Measurements from ENCODE around the gene SH2D5. TPM values are rescaled to one million over a fixed set of nuclear protein-coding genes. Genes with fewer than 3 reads are reported as not detected.

The SH2D5 gene
- polyA plus RNA-seq (2011; rRNA removed) = 4.9 and 6.5 TPM in 2 replicates
- 3.5 and 5.3 TPM in 2 replicates for polyA minus RNA-seq (2011; rRNA and poly(A)+ RNA removed)

DNA sequence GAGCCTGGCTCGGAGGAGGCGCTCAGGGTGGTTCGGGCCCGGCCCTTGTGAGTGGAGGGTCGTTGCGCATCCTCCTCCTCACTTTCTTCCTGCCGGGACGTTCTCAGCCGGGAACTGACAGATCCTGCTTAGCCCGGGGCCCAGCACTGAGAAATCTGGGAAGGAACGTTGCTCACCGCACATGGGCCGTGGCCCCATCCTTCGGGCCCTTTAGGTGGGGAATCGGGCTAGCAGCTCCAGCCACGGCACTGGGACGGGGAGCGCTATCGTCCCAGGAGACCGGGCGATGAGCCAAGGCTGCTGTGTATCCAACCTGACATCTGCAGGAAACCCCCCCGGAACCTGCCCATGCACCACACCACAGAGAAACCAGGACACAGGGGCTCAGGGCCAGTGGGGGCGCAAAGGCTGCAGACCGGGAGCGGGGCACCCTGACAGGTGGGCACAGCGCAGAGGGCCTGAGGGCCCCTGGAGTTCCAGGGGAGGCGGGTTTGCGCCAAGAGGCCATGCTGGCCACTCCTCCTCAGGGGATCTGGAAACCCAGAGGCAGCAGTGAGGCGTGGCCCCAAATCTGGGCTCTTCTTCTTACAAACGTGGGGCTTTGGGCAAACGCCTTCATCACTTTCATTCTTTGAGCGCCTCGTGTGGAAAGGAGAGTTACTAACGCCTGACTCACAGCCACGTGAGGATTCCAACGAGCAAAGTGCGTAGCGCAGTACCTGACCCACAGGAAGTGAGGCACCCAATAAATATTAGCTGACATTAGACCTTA is at the start of gene SH2D5:
TSS of gene SH2D5 (minus strand) at position 116 of the 772 bp plus-strand sequence. CDS start 4,659 bp downstream, outside the sequence.
- TF ChIP-seq, protein P1, sequence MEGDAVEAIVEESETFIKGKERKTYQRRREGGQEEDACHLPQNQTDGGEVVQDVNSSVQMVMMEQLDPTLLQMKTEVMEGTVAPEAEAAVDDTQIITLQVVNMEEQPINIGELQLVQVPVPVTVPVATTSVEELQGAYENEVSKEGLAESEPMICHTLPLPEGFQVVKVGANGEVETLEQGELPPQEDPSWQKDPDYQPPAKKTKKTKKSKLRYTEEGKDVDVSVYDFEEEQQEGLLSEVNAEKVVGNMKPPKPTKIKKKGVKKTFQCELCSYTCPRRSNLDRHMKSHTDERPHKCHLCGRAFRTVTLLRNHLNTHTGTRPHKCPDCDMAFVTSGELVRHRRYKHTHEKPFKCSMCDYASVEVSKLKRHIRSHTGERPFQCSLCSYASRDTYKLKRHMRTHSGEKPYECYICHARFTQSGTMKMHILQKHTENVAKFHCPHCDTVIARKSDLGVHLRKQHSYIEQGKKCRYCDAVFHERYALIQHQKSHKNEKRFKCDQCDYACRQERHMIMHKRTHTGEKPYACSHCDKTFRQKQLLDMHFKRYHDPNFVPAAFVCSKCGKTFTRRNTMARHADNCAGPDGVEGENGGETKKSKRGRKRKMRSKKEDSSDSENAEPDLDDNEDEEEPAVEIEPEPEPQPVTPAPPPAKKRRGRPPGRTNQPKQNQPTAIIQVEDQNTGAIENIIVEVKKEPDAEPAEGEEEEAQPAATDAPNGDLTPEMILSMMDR (IDR thresholded peaks at IDR 0.05; ENCODE audit: low read depth, low read length) = peak; percentile 38
- Histone ChIP-seq H3K4me3 (ENCODE audit: low read depth, low read length) (peak within 1 kb of the TSS; percentile 68), H3K27me3 (ENCODE audit: control insufficient read depth, insufficient read depth, low read length) (no peaks in the 10 kb centered on the region), H3K27ac (ENCODE audit: low read depth, low read length) (peak within 1 kb of the TSS; percentile 98), H3K9me3 (ENCODE audit: control insufficient read depth, insufficient read depth, low read length) (no peaks in the 10 kb centered on the region; the same call in 1 of the 2 replicates)
- CTCF ChIA-PET = interaction anchor here (1.0 kb wide), 1 partner anchor 13 kb away, joined by 4 read pairs; no protein-coding TSS in a partner anchor
- peak; percentile 95 for DNase-seq (ENCODE audit: low read depth, low spot score)
- POLR2A ChIA-PET = interaction anchor here (0.6 to 2.4 kb wide), 6 partner anchors 15 to 81 kb away, joined by 3 to 10 read pairs (median 6); partner anchors contain the start of genes HP1BP3 and KIF17

DNA sequence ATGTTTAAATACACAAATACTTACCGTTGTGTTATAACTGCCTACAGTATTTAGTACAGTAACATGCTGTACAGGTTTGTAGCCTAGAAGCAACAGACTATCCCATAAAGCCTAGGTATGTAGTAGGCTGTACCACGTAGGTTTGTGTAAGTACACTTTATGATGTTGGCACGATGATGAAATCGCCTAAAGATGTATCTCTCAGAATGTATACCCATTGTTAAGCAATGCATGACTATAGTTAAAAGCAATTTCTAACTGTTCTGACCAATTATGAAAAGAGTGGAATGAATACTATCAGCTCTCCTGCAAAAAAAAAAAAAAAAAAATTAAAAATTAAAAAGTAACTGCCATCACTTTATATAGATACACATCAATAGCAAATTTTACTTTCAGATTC is 43.2 kb upstream of the SH2D5 start:
- H3K27me3 ChIP-seq (ENCODE audit: control insufficient read depth, insufficient read depth, low read length) = no peaks in the 10 kb centered on the region
- H3K4me3 ChIP-seq (ENCODE audit: low read depth, low read length) = no peak overlapping the region
- H3K27ac ChIP-seq (ENCODE audit: low read depth, low read length) = no peak overlapping the region
- H3K9me3 ChIP-seq (ENCODE audit: control insufficient read depth, insufficient read depth, low read length) = no peaks in the 10 kb centered on the region
- TF ChIP-seq, protein P1 (IDR thresholded peaks at IDR 0.05; ENCODE audit: low read depth, low read length) = no peak
- POLR2A ChIA-PET = no interaction called here
- no peak for DNase-seq (ENCODE audit: low read depth, low spot score)
- CTCF ChIA-PET = no interaction called here

DNA sequence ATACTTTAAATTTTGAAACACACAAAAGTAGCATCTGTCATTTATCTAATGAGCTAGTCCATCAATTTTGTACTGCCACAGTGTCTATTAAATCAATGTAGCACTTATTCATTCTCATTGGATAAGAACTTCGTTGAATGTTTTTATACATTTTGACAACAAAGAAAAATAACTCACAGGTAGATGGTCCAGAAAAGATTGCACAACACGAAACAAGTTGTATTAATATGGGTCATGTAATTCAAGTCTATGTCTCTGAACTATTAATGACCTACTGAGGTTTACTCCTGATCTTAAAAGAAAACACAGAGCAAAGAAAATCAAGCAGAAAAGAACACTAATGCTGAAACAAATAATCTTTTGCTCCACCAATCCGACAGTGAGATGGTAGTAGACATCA is 39.3 kb upstream of the SH2D5 start:
- Histone ChIP-seq H3K4me3 (ENCODE audit: low read depth, low read length) (no peak overlapping the region), H3K27ac (ENCODE audit: low read depth, low read length) (no peak overlapping the region), H3K9me3 (ENCODE audit: control insufficient read depth, insufficient read depth, low read length) (no peaks in the 10 kb centered on the region), H3K27me3 (ENCODE audit: control insufficient read depth, insufficient read depth, low read length) (no peaks in the 10 kb centered on the region)
- TF ChIP-seq, protein P1 (IDR thresholded peaks at IDR 0.05; ENCODE audit: low read depth, low read length) = no peak
- CTCF ChIA-PET = interaction anchor here (1.1 kb wide), 1 partner anchor 75 kb away, joined by 4 read pairs; no protein-coding TSS in a partner anchor
- no peak for DNase-seq (ENCODE audit: low read depth, low spot score)
- POLR2A ChIA-PET = interaction anchor here (1.5 kb wide), 1 partner anchor 15 kb away, joined by 4 read pairs; the partner anchor contains the start of gene HP1BP3

GRCh38 chr1:20770314-20771087 is 38.0 kb upstream of the SH2D5 start:
- H3K9me3 ChIP-seq (ENCODE audit: control insufficient read depth, insufficient read depth, low read length) = no peaks in the 10 kb centered on the region
- ChIA-PET CTCF (interaction anchor here (1.1 kb wide), 1 partner anchor 74 kb away, joined by 4 read pairs; no protein-coding TSS in a partner anchor), POLR2A (interaction anchor here (1.5 kb wide), 1 partner anchor 16 kb away, joined by 4 read pairs; the partner anchor contains the start of gene HP1BP3)
- DNase-seq (ENCODE audit: low read depth, low spot score) = no peak
- H3K4me3 ChIP-seq (ENCODE audit: low read depth, low read length) = no peak overlapping the region
- H3K27me3 ChIP-seq (ENCODE audit: control insufficient read depth, insufficient read depth, low read length) = no peaks in the 10 kb centered on the region
- no peak overlapping the region for H3K27ac ChIP-seq (ENCODE audit: low read depth, low read length)
- TF ChIP-seq, protein P1 (IDR thresholded peaks at IDR 0.05; ENCODE audit: low read depth, low read length) = no peak
